Stimulated activated CD8-positive, alpha-beta memory T cell treated with anti-CD3 and anti-CD28 coated beads, Interleukin-2, amount 100 ng/mL, for 1 hour (primary cell): ENCODE measurements around the gene LUZP1.
"Not testable (repeated sequence)": the region's sequence is repeated elsewhere in the genome, so short reads cannot be mapped to it uniquely, and the experiment has no call there.

ENCODE experiments used
- DNase-seq, 2 donors: peaks; one replicate each; pipeline ENCODE4 v3.0.0-alpha.2; 2020; ENCODE audit warnings: low read depth in 2 of 2

The LUZP1 gene

GRCh38 chr1:23188936-23189452, 20.3 kb upstream of the LUZP1 start:
- not testable (repeated sequence) for DNase-seq

- DNase-seq: no peak
Observed at GRCh38 chr1:23188434-23188884, 19.8 kb upstream of the LUZP1 start.

- no peak for DNase-seq
Observed at GRCh38 chr1:23187637-23188036, 19.0 kb upstream of the LUZP1 start.

DNA sequence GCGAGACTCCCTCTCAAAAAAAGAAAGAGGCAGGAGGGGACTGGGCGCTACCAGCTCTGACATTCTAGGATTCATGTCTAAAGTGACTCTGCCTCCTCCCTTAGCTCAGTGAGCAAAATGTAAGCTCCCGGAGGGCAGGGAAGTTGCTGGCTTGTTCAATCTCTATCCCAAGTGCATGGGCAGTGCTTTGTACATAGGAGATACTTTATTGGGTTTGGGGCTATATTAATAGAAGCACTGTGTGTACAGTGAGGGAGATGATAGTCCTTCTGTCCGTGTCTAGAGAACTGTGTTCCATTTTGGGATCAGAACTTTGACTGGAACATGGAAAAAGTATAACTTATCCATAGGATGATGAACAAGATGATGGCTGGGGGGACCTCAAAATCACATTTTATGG, 16.7 kb upstream of the LUZP1 start:
- DNase-seq: no peak

GRCh38 chr1:23184212-23184934, 15.7 kb upstream of the LUZP1 start:
- DNase-seq: no peak

- DNase-seq: no peak
Observed at GRCh38 chr1:23179862-23180261, 11.2 kb upstream of the LUZP1 start.

DNA sequence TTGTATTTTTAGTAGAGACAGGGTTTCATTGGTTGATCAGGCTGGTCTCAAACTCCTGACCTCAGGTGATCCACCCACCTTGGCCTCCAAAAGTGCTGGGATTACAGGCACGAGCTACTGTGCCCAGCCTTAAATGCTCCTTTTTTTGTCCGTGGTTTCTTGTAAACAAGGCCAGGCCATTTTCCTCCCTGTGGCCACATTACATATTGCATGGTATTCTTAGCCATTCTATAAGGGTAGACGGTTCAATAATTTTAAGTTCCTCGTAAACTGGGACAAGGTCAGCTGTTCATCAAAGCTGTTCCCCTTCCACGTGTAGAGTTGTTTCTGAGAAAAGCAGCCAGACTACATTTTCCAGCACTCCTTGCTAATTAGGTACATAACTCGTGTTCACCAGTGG, 10.3 kb upstream of the LUZP1 start:
- no peak for DNase-seq

- DNase-seq: no peak
Observed at GRCh38 chr1:23178414-23178813, 9.8 kb upstream of the LUZP1 start.

- DNase-seq: no peak
Observed at GRCh38 chr1:23177438-23178380, 9.1 kb upstream of the LUZP1 start.

DNA sequence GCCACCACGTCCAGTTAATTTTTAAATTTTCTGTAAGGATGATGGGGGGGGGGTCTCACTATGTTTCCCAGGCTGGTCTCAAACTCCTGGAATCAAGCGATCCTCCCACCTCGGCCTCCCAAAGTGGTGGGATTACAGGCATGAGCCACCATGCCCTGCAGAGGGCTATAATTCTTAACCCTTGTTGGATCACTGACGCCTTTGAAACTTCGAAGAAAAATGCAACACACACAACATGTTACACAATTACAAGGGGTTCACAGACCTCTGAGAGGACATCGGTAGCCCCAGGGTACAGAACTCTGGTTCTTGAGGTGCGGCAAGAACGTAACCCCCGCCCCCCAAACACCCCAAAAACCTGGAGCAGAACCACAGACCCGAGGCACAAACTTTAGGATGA, 8.4 kb upstream of the LUZP1 start:
- no peak for DNase-seq

DNA sequence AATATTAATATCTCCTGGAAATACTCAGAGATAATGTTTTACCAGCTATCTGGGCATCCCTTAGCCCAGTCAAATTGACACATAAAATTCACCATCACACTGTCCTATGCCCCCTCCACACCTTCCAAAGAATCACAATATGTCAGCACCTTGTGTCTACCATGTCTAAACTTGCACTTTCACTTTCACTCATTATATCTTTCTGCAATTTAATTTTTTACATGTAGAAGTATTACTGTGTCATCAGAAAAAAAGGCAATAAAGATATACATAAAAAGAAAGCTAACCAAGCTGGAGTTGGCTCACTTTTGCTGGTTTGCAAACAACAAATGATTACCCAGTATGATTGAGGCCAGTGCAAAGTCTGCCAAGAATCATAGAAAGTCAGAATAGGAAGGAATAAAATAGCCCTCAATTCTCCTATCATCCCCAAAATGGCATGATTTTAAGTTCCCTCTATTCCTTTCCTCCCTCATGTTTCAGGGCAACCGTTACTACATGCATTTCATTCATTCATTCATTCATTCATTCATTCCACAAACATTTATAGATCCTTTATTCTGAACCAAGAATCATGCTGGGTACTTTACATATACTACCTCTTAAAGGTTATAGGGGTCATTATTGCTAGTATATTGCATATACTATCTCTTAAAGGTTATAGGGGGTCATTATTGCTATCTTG, 5.9 kb upstream of the LUZP1 start:
- DNase-seq: no peak

DNA sequence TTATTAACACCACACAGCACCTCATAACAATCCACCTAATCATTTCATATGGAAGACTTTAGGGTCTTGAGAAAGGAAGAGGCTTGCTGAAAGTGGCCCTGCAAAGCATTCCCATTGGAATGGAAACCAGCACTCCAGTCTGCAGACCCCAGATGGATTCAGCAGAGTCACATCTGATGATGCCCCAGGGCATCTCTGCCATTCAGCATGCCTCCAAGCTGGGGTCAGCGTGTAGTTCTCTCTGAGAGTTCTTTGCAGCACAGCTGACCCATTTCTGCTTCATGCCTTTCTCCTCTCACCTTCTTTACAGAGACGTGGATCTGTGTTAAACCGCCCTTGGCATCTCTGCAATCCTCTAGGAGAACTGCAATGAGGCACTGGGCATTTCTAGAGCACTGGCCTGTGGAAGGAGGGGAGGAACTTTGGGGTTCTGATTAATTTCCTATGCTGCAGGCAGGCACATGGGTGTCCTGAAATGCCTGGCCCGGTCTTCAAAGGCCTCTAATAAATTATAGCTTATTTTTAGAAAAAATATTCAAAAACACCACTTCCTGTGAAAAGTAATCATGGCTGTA, 2.6 kb upstream of the LUZP1 start:
- DNase-seq: no peak

- DNase-seq: no peak
Observed at GRCh38 chr1:23169727-23170335, 1.2 kb upstream of the LUZP1 start.

- no peak for DNase-seq
Observed at GRCh38 chr1:23169195-23169575, 529 bp upstream of the LUZP1 start.

GRCh38 chr1:23168079-23168444, 594 bp downstream of the LUZP1 start:
- no peak for DNase-seq

GRCh38 chr1:23167353-23168078, 1.1 kb downstream of the LUZP1 start:
- no peak for DNase-seq

DNA sequence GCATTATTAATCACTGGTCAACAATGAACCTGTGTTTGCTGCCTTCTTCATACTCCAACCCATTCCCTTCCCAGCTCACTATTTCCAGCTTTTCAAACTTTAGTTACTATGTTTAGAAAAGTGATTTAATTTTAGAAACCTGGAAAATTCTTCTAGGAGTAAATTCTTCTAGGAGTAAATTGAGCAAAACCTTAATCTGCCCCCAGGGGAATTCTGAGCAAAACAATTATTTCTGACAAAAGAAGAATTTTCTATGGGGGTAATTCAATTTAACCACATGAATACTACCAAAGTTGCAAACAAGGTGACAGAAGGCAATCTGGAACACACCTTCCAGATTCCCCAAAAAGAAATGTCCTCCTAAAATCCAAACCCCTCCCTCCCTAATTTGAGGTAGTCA, 1.8 kb downstream of the LUZP1 start:
- no peak for DNase-seq

GRCh38 chr1:23163395-23163794, 5.3 kb downstream of the LUZP1 start:
- no peak for DNase-seq

GRCh38 chr1:23159963-23160877, 8.4 kb downstream of the LUZP1 start:
- DNase-seq: no peak

DNA sequence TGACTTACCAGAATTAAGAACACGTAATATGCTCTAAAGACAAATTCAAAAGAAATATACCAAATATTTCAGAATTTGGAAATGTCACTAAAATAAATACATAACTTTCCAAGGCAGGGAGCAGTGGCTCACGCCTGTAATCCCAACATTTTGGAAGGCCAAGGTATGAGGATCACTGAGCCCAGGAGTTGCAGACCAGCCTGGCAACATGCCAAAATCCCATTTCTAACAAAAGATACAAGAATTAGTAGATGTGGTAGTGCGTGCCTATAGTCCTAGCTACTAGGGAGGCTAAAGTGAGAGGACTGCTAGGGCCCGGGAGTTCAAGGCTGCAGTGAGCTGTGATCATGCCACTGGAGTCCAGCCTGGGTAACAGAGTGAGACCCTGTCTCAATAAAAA, 11.7 kb downstream of the LUZP1 start:
- DNase-seq: no peak
